Measurements from ENCODE around the gene PWP2.
"Not testable (repeated sequence)": the region's sequence is repeated elsewhere in the genome, so short reads cannot be mapped to it uniquely, and the experiment has no call there.

PWP2 gene

DNA sequence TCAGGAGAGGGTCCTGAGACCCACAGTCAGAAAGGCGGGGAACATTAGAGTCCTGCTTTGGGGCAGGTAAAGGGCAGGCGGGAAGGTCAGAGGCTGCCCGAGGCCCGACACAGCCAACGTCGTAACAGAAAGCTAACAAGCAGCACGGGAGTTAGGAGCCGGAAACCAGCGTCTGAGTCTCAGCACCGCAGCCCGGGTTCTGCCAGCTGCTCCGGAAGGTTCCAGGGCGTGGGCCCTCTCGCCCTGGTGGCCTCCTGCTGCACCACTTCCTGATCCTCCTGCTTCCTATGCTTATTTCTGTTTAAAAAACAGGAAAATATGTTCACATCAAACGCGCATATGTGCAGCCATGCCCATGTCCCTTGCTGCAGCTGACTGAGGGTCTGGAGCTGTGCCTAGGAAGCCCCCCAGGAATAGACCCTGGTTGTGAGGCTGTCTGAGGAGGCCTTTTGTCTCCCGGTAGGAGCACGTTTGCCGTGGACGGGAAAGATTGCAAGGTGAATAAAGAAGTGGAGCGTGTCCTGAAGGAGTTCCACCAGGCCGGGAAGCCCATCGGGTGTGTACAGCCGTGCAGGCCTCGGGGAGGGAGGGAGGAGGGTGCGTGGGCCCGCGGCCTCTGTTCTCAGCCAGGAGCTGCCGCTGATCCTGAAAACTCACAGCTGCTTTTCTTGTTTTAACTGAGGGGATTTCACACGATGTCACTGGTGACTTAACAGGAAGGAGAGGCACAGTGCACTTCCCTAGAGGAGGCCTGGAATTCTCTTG lies 32.8 kb downstream of the PWP2 start:
- not testable (repeated sequence) for DNase-seq

DNA sequence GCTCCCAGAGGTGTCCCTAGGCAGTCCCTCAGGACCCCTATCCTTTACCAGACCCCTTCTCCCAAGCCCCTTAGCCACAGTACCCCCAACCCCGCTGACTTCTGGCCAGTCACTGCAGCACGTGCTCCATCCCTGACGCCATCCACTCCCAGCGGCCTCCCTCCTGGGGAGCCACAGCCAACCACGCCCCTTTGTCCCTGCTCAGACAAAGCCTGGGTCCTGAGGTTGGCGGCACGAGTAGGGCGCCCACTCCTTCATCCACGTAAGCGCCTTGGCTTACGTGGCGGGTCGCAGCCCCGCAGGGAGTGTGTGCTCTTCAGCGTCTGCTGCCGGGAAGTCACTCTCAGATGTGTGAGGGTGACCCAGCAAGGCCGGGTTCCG lies 33.3 kb downstream of the PWP2 start:
- not testable (repeated sequence) for DNase-seq

DNA sequence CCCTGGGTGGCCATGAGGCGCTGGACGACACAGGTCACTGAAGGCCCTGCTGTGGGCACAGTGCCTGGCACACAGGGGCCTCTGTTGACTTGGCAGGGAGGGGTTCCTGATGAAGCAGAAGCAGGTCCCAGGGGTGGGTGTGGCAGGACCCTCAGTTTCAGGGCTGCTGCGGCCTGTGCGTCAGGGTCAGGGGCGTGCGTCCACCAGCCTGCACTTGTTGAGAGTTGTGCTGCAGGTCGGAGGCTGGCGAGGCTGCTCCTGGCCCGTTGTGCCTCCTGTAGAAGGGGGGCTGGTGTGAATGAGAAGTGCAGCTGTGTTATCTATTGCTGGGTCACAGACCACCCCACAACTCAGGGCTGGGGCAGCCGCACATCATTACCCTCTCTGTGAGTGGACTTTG lies 35.3 kb downstream of the PWP2 start:
- DNase-seq: not testable (repeated sequence)

DNA sequence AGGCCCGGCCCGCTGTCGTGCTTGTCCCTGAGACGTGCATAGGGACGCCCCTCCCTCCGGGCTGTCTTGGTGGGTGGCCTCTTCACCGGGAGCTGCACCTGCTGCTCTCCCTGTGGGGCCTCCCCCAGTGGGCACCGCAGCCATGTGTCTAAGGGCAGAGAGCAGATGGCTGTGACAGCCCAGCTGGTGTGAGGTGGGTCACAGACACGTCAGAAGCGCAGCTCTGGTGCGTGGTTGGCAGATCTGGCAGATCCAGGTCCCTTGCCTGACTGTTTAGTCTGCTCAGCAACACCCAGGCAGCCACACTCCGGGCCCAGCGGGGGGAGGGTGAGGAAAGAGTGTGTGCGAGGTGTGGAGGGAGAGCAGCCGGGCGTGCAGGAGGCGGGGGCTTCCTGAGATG lies 36.2 kb downstream of the PWP2 start:
- not testable (repeated sequence) for DNase-seq

DNA sequence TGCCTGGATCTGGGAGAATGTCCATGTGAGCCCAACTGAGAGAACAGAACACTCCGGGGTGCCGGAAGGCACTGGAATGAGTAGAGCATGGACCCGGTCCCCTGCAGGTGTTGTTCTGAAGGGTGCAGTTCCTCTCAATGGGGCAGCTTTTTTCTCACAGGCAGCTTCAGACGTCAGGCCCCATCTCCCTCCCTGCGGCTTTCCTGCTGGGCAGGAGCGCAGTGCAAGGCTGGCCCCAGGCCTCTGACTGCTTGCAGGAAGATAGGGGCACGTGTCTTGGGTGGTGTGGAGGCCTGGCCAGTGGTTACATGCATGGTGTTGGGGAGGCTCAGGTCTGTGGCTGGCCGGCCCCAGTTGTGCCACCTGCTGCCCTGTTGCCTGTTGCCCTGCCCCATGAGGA lies 36.8 kb downstream of the PWP2 start:
- not testable (repeated sequence) for DNase-seq

DNA sequence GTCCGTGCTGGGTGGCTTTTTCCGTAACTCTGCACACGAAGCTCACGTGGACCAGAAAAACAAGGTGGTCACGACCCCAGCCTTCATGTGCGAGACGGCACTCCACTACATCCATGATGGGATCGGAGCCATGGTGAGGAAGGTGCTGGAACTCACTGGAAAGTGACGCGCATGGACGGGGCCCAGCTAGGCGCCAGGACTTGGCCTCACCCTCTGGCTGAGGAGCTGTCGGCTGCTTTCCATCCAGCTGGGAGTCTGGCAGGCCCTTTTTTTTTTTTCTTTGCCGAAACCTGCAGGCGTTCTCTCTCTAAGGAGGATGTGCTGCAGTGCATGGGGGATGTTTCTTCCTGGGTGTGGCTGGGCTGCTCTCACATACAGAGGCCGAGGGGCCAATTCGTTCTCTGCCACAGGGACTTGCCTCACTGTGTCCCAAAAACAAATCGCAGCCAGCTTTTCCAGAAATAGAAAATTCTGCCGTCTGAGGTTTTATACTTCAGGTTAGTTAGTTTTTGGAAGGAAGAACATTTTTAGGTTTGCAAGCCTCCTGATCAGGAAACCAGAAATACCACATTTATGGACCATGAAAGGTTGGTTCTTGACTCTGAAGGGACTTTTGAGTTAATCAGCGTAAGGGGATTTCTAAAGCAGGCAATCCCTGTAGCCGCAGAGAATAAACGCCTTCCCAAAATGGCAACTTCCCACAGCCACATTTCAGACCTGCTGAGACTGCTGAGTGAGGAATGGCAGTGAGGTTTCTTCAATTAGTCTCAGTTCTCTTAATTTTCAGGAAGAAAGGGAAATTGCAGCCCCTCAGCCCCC lies 37.8 kb downstream of the PWP2 start:
- DNase-seq: not testable (repeated sequence)

DNA sequence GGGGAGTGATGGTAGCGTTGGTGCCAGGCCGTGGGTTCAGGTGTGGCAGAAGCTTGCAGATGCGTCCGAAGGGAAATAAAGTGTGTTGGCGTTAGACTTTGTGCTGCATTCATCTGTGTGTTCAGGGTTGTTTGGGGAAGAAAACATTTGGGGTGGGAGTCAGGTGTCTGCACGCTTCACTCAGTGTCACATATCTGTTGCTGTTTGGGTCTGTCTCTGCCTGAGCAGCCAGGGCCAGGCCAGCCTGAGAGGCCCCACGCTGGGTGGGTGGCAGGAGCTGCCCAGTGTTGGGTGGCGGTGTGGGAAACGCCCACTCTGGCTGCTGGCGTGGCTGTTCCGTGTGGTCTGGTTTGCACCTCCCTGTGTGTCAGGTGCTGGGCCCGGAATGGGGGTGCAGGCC lies 38.4 kb downstream of the PWP2 start:
- DNase-seq: not testable (repeated sequence)

DNA sequence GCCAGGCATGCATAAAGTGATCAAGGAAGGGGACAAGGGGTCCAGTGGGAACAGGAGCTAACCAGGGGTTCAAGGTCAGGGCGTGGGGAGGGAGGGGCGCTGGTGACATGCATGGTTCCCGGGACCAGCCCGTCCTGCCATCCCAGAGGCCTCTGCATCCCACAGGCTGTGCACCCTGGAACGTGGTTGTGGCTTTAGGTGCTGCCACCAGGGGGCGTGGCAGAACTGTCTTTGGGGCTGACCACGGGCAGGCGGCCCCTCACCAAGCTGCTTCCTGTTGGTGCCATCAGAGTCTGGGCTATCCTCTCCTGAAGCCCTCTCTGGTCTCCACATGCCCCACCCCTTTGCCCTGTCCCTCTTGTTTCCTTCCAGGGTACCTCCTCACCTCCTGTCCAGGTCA lies 39.9 kb downstream of the PWP2 start:
- not testable (repeated sequence) for DNase-seq

DNA sequence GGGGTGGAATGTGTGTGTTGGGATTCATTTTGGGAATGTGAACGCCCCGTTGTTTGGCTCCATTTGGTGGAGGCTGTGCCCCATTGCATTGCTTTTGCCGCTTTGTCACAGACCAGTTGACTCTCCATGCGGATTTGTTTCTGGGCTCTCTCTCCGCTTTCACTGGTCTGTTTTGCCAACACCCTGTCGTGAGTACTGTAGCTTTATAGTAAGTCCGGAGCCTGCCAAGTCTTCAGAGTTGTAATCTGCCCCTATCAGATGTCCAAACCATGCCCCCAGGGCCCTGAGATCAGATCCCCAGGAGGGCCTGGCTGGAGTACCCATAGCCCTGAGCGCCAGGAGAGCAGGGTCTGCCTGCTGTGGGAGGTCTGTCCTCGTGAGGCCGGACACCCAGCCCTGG lies 43.1 kb downstream of the PWP2 start:
- DNase-seq: not testable (repeated sequence)

DNA sequence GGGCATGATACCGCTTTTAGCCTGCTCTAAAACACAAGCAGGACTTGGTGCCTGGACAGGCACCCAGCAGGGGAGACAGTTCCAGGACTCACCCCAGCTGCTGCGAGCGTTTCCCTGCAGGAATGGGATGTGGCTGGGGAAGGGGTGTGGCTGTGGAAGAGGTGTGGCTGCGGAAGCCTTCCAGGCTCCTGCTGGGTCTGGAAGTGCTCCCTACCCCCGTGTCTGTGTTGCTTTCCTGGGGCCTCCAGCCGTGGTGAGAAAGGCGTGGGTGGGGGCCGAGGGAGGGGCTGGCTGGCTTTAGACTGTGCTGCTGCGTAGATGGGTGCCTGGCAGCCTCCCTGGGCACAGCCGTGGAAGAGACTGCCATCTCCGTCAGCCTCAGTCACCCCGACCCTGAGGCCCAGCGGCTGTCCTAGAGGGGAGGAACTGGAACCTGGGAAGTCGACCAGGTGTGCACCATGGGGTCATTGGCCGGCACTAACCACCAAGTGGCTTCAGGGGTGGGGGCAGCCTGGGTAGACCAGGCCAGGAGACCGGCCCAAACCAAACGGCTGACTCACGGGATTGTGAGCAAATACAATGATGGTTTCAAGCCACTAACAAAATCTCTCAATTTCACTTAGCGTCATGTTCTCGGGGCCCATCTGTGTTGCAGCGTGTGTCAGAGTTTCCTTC lies 46.2 kb downstream of the PWP2 start:
- DNase-seq: not testable (repeated sequence)

DNA sequence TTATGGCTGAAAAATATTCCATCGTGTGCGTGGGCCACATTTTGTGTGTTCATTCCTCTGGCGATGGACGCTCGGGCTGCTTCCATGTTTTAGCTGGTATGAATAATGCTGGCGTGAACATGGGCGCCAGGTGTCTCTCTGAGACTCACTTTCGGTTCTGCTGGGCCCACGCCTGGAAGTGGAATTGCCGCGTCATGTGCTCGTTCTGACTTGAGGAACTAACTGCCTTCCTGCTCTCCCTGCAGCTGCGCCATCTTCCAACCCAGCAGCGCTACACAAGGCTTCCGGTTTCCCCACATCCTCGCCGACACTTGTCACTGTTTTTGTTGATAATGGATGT lies 46.7 kb downstream of the PWP2 start:
- DNase-seq: peak; percentile 14

DNA sequence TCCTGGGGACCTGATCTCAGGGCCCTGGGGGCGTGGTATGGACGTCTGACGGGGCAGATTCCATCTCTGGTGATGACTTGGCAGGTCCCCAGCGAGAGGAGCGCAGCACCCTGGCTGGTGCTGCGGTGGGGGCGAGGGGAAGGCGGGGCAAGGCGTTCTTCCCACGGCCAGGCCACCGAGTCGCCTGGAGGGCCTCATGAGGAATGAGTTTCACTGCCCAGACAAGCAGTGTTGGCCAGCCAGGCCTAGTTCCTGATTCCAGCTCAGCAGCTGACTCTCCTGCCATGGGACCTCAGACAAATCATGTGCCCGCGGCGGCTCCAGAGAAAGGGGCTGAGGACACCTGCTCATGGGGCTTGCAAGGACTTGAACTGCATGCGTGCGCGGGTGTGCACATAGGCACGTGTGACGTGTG lies 47.6 kb downstream of the PWP2 start:
- DNase-seq: not testable (repeated sequence)

DNA sequence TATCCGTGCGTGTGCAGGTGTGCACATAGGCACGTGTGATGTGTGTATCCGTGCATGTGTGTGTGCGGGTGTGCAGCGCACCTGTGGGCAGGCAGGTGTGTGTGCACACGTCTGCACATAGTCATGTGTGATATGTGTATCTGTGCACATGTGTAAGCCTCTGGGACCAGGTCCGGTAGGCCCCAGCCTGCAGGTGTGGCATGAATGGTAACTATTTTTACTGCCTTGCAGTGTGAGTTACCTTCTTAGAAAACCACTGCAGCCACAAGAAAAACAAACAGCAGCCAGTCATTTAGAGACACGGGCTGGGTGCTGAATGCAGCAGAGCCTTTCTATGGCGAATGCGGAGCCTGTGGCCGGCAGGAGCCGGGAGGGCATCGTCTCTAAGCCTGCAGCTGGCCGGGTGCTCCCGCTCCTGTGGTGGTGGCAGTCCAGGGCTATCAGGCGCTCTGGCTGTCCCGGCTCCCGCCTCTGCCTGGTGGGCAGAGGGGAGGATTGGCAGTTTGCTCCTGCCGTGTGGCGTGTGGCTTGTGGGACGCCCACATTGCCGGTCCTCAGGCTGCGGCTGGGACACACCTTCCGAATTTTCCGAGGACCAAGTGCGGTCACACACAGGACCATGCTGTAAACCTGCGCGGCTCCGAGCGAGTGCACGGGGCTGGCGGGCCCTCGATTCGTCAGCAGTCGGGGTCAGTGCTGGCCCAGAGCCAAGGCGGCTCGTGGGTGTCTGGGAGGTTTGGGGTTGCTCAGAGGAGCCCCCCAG lies 48.2 kb downstream of the PWP2 start:
- DNase-seq: not testable (repeated sequence)

DNA sequence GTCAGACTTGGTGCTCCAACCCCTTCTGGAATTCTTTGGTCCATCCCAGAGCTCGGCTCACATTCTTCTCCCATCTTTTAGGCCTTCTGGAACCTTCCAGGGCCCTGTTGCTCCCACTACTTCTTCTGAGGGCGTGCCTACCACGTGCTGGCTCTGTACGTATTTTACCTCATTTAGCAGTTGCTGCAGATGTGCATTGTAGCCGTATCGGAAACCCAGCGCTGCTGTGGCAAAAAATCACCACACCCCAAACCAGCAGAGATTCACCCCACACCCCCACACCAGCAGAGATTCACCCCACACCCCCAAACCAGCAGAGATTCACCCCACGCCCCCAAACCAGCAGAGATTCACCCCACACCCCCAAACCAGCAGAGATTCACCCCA lies 48.8 kb downstream of the PWP2 start:
- not testable (repeated sequence) for DNase-seq

DNA sequence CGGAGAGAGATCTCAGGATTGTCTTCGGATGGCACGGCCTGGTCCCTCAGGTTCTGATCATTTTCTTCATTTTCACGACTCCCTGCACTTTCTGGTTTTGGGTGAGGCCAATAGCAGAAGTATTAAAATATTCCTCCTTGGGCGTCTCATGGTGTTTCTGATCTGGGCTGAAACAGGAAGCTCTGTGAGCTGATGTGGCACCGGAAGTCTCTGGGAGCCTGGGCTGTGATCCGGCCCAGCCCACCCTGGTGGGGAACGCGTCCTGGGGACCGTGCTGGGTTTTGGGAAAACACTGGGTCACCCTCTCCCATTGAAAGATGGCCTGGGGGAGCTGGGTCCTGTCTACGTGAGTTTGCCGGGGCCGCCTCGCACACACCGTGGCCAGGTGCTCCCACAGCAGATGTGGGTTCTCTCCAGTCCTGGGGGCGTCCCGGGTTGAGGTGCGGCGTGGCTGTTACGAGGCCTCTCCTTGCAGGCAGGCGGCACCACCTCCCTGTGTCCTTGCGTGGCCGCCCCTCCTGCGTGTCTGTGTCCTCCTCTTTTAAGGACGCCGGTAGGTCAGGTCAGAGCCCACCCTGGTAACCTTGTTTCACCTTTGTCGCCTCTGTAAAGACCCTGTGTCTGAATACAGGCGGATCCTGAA lies 50.4 kb downstream of the PWP2 start:
- DNase-seq: not testable (repeated sequence)

DNA sequence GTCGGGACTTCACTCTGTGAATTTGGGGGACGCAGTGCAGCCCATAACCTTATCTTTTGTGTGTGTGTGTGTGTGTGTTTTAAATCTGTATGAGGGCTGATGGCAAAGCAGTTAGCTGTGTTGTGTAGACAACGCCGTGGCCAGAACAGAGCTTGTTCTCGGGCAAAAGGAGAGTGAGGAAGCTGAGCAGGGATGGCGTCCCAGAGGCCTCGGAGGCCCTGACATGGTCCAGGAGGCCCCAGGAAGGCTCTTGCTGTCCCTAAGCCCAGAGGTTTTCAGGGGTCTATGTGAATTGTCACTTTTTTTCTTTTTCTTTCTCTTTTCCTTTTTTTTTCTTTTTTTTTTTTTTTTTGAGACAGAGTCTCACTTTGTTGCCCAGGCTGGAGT lies 50.9 kb downstream of the PWP2 start:
- not testable (repeated sequence) for DNase-seq

DNA sequence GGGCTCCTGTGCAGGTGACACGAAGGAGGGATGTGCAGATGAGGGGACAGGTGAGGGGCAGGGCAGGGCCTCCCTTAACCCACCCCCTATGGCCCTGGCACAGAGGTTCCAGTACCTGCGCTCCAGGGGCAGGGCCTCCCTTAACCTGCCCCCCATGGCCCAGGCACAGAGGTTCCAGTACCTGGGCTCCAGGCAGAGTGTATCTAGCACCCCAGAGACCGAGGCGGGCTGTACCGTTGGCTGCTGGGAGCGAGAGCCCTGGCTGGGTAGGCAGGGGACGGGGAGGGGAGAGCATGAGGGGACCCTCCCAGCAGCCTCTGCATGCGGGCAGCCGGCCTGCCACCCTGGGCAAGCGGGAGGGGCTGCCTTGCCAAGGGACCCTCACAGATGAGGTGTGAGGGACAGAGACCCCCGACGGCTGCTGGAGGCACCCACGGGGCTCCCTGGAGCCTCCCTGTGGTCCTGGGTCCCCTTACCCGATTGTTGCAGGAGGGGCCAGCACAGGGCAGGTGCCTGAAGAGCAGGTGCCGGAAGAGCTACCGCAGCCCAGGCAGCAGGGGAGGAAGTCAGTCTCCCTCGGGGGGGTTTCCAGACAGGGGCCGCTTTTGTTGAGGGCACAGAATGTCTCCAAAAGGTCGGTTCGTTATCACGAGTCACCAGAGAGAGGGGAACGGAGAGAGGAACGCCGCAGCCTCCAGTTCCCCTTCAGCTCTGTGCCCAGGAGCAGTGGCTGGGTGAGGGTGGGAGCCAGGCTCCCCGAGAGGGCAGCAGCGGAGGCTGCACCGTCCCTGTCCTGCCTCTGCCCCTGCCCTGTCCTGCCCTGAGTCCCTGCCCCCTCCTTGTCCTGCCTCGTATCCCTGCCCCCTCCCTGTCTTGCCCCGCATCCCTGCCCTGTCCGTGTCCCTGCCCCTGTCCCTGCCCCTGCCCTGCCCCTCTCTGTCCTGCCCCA lies 52.4 kb downstream of the PWP2 start:
- not testable (repeated sequence) for DNase-seq

DNA sequence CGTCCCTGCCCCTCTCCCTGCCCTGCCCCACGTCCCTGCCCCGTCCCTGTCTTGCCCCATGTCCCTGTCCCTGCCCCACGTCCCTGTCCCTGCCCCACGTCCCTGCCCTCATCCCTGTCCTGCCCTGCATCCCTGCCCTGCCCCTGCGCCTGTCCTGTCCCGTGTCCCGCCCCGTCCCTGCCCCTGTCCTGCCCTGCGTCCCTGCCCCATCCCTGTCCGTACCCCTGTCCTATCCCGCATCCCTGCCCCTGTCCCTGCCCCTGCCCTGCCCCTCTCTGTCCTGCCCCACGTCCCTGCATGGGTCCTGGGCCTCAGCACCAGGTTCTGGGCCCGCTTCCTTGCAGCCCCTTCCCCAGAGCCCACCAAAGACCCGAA lies 53.1 kb downstream of the PWP2 start:
- DNase-seq: not testable (repeated sequence)

DNA sequence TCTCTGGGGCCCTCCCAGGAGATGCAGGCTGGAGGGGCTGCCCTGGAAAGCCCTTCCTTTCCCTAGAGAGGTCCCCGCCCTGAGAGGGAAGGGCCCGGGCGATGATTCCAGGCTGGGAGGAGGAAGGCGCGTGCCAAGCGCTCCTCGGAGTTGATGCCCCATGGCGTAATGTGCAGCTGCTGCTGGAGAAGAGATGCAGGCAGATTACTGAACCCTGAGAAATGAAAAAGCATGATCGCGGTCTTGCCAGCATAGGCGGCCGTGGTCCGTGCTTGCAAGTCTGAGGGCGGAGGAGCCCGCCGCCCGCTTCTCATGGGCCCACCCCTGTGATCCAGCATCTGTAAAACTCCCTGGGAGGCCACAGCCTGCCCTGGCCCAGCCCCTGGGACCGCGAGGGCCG lies 53.6 kb downstream of the PWP2 start:
- DNase-seq: not testable (repeated sequence)

DNA sequence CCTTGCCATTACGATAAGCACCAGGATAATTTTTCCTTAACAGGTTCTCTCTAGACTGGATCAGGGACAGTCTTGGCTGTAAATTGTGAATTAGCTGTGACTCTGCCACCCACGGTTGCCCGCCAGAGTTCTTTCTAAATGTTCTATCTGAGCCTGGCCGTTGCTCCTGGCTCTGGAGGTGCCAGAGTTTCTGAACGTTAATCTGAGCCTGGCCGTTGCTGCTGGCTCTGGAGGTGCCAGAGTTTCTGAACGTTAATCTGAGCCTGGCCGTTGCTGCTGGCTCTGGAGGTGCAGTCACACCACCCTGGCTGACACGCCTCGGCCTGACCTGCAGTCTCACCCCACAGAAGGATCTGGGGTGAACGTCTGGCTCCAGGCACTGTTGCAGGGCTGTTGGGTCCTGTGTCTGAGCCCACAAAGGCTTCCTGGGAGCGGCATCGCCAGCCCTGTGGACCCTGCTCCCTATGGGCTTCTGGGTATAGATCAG lies 56.0 kb downstream of the PWP2 start:
- not testable (repeated sequence) for DNase-seq

DNA sequence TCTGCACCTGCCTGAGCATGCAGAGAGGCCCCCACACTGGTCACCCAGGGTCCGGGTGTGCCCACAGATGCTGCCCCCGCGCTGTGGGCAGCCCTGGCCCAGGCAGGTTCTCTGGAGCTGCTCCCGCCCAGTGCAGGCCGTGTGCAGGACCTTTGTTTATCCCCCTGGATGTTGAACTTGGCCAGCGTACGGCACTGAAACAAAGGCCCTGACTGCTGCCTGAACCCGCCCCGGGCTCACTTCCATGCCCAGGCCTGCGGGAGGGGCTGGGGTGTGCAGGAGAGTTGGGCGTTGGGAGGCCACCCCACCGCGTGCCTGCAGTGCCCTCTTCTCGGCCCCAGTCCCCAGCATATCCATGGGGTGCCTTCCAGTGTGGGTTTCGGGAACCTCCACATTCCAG lies 58.7 kb downstream of the PWP2 start:
- DNase-seq: not testable (repeated sequence)
